A204.1 (cell line): ENCODE measurements around the gene MAD1L1.

Experiments
- FAIRE-seq: peaks from 2 replicates; lab custom pipeline; 2012; peaks lifted over from hg19 to GRCh38; lab: Jason Lieb, UNC

Gene MAD1L1

GRCh38 chr7:2154831-2155230 lies 77.9 kb downstream of the MAD1L1 start:
- FAIRE-seq = no peak

GRCh38 chr7:2154121-2154520 lies 78.6 kb downstream of the MAD1L1 start:
- FAIRE-seq = no peak

- no peak for FAIRE-seq
These were observed 80.1 kb downstream of the MAD1L1 start for GRCh38 chr7:2152646-2153045.

- FAIRE-seq = no peak
These were observed 80.7 kb downstream of the MAD1L1 start for GRCh38 chr7:2151801-2152612.

- no peak for FAIRE-seq
These were observed 81.5 kb downstream of the MAD1L1 start for GRCh38 chr7:2151237-2151636.

GRCh38 chr7:2150445-2150815 lies 82.3 kb downstream of the MAD1L1 start:
- no peak for FAIRE-seq

- no peak for FAIRE-seq
These were observed 82.9 kb downstream of the MAD1L1 start for GRCh38 chr7:2149672-2150444.

- no peak for FAIRE-seq
These were observed 83.9 kb downstream of the MAD1L1 start for GRCh38 chr7:2148814-2149213.

GRCh38 chr7:2148189-2148588 lies 84.6 kb downstream of the MAD1L1 start:
- FAIRE-seq = no peak

- FAIRE-seq = no peak
These were observed 85.9 kb downstream of the MAD1L1 start for GRCh38 chr7:2146676-2147472.

- no peak for FAIRE-seq
These were observed 86.7 kb downstream of the MAD1L1 start for GRCh38 chr7:2145835-2146580.

GRCh38 chr7:2144926-2145325 lies 87.8 kb downstream of the MAD1L1 start:
- FAIRE-seq = no peak

- no peak for FAIRE-seq
These were observed 88.7 kb downstream of the MAD1L1 start for GRCh38 chr7:2143981-2144595.

GRCh38 chr7:2143450-2143849 lies 89.3 kb downstream of the MAD1L1 start:
- FAIRE-seq = no peak

GRCh38 chr7:2142386-2142785 lies 90.4 kb downstream of the MAD1L1 start:
- FAIRE-seq = no peak

GRCh38 chr7:2141651-2142050 lies 91.1 kb downstream of the MAD1L1 start:
- no peak for FAIRE-seq

- no peak for FAIRE-seq
These were observed 91.7 kb downstream of the MAD1L1 start for GRCh38 chr7:2141021-2141410.

- no peak for FAIRE-seq
These were observed 92.3 kb downstream of the MAD1L1 start for GRCh38 chr7:2140216-2141020.

- FAIRE-seq = no peak
These were observed 93.6 kb downstream of the MAD1L1 start for GRCh38 chr7:2139004-2139699.

GRCh38 chr7:2138146-2138765 lies 94.5 kb downstream of the MAD1L1 start:
- no peak for FAIRE-seq
